Measurements from ENCODE around the gene NADK2.
"Not testable (repeated sequence)": the region's sequence is repeated elsewhere in the genome, so short reads cannot be mapped to it uniquely, and the experiment has no call there.

NADK2 gene

DNA sequence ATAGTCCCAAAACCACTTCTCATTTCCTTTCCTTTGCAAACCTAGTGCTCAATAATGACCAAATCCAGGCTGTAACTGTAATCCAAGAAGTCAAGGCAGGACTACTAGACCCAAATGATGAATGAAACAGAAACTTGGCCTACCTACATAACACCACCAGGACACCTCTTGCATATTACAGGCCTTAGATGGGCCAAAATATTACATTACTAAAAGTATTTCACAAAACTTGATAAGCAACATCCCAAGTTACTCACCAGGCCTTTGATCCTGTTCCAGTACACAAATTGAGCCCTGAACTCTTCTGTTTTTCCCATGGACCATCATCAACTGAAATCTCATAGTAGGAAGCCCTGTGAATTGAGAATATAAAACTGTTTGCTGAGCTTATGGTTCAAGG lies 34.8 kb downstream of the NADK2 start:
- no peak for ATAC-seq
- no peak for DNase-seq

DNA sequence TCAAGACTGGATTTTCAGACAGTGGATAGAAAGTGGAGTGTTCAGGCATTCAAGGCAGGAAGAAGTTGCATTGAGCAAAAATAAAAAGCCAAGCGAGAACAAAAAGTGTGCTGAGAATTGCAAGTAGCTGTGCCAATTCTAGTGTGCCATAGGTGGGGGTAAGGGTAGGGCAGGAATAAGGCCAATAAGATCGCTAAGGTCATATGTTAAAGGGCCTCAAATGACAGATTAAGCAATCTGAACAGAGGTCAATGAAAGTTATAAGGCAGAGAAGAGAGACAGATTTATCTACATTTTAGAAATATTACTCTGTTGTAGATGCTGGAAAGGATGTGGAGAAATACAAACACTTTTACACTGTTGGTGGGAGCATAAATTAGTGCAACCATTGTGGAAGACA lies 36.4 kb downstream of the NADK2 start:
- no peak for DNase-seq
- ATAC-seq: no peak

DNA sequence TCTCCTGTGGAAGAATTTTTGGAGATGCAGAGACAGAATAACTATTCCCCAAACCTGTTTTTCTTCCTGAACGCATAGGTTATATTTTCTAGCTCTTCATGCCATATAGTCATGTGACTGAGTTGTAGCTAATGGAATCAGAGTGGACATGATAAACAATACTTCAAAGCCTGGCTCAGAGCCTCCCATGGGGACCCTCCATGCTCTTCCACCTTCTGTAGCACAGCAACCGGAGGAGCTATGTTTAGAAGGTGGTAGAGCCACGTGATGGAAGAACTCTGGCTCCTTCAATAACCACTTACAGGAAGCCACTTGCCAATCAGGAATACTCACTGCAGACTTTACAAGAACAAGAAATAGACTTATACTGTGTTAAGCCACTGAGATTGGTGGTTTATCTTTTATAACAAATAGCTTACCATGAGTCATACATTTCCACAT lies 39.2 kb downstream of the NADK2 start:
- ATAC-seq: no peak
- DNase-seq: no peak

DNA sequence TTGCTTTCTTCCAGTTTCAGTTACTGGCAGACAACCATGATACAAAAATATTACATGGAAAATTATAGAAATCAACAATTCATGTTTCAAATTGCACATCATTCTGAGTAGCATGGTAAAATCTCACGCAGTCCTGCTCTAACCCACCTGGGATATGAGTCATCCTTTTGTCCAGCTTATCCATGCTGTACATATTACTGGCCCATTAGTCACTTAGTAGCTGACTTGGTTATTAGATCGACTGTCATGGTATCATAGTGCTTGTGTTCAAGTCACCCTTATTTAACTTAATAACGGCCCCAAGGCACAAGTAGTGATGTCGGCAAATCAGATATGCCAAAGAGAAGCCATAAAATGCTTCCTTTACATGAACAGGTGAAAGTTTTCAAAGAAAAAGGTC lies 41.2 kb downstream of the NADK2 start:
- ATAC-seq (no peak), DNase-seq (no peak)

DNA sequence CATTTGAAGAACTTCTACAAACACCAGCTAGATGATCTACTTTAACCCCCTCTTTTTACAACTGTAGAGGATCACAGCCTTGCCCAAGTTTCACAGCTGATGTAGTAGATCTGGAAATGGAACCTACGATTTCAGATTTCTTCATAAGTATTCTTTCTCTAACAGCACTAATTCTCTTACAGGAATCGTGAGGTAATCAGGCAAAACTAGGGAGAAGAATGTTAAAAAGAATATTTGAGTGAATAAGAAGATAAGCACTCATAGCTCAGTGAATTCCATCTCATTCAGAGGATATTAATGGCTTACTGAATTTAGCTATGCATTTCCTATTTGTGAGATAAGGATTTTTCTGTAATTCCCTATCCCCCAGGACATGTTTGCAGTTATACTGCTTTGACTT lies 42.1 kb downstream of the NADK2 start:
- DNase-seq (no peak), ATAC-seq (no peak)

DNA sequence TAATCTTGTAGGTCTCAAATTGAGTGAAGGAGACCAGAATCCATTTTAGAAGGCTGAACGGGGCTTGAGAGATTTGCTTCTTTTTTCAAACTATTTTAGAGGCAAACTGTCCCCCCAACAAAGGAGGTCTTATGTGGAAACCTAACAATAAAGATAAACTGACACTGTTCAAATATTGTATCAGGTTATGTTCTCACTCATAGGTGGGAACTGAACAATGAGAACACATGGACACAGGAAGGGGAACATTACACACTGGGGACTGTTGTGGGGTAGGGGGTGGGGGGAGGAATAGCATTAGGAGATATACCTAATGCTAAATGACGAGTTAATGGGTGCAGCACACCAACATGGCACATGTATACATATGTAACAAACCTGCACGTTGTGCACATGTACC lies 42.9 kb downstream of the NADK2 start:
- not testable (repeated sequence) for ATAC-seq, DNase-seq

DNA sequence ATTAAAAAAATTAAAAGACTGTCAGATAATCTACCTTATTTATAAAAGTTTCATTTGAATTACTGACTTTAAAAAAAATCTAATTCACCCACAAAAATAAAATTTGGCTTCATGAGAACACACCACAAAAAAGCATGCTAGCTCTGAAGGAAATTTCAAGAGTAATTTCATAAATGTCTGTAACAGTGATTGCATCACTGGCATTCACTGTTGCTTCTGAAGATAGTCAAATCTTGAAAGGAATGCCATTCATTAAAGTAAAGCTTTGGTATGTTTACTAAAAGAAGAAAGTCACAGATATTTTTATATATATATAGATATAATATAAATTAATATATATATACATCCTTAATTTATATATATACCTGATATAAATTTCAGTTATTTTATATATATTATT lies 43.4 kb downstream of the NADK2 start:
- no peak for ATAC-seq
- DNase-seq: no peak

DNA sequence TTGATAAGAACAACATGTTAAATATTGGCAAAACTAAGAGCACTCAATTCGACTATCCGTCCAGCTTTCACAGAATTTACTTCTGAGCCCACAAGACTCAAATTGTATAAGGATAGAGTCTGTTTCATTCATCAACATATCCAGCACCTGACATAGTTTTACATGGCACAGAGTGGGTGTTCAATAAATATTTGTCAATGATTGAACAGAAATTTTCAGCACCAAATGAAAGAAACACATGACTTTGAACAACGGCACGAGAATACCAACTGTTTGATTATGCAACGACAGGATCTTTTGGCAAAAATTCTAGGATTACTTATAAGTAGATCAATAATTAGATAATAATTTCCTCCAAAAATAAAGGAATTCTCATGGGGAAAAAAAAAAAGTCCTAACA lies 48.0 kb downstream of the NADK2 start:
- ATAC-seq (no peak), DNase-seq (no peak)

DNA sequence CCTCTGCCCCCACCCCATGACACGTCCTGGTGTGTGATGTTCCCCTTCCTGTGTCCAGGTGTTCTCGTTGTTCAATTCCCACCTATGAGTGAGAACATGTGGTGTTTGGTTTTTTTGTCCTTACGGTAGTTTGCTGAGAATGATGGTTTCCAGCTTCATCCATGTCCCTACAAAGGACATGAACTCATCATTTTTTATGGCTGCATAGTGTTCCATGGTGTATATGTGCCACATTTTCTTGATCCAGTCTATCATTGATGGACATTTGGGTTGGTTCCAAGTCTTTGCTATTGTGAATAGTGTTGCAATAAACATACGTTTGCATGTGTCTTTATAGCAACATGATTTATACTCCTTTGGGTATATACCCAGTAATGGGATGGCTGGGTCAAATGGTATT lies 57.3 kb downstream of the NADK2 start:
- ATAC-seq, DNase-seq: not testable (repeated sequence)

DNA sequence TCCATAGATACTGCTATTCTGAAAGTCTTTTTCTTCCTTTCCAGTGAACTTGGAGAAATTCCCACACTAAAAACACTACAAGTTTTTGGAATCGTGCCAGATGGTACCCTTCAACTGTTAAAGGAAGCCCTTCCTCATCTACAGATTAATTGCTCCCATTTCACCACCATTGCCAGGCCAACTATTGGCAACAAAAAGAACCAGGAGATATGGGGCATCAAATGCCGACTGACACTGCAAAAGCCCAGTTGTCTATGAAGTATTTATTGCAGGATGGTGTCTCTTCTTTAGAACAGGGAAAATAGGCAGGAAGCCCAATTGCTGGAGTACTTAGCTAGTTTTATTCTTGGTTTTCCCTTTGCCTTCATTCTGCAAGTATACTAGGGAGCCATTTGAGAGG lies 60.0 kb downstream of the NADK2 start:
- ATAC-seq (no peak), DNase-seq (no peak)

DNA sequence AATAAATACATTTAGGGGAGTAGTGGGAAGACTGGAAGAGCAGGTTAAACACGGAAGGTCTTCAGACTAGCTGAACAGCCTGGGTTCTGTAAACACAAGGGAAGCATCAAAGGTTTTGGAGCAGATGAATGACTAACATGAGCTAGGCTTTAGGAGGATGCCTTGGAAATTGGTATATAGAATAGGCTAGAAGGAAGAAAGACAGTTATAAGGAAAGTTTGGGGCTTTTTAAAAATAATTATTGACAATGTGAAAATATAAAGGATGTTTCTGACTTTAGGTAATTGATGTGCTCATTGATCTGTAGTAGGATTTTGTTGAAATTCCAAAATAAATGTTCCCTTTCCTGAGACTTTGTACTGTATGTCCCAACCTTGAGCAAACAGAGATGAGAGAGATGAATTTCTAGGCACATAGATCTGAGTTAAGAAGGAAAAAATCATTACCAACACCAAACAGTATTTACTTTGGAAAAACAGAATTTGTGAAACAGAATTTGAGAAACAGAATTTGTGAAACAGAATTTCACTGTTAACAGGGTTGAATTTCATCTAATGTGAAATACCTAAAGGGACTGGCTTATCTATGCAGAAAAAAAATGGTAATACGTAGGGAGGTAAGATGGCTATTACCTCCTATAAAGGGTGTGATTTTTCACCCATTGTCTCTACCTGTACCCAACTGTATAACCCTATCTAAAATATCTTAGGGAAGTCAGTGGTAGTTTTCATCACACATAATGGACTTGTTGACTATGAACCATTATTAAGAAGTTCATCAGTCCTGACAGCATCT lies 61.0 kb downstream of the NADK2 start:
- DNase-seq (no peak), ATAC-seq (no peak)

DNA sequence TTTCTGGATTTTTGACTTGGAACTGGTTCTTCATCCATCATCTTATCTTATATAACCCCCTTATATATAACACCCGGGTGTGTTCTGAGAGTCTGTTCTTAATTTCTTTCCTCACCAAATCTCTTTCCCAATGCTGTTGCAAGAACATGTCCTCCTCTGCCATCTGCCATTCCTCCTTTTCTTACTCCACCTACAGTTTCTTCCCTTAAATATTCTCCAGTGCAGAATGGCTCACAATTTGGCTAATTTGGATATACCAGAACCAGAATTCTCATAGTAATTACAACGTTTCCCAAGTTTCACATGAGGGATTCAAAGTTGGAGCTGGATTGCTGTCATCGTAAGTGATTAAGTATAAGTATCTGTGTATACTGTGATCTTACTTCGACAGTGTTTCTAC lies 61.8 kb downstream of the NADK2 start:
- ATAC-seq (no peak), DNase-seq (no peak)

DNA sequence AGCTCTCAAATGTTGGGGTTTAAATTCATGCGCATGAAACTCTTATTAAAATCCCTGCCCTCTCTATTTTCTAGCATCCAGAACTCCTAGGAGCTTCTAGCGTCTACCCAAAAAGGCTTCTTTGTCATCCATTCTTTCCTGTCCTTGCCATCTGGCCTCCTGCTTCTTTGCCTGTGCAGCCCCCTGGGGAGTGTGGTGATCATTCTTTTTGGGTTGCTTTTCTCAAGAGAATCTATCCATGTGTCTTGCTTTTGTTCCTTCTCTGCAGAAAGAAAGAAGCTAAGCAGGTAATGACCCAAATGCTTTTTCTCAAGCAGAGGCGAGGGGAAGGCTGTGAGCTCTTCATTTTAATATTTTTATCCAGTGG lies 63.2 kb downstream of the NADK2 start:
- ATAC-seq (no peak), DNase-seq (no peak)

DNA sequence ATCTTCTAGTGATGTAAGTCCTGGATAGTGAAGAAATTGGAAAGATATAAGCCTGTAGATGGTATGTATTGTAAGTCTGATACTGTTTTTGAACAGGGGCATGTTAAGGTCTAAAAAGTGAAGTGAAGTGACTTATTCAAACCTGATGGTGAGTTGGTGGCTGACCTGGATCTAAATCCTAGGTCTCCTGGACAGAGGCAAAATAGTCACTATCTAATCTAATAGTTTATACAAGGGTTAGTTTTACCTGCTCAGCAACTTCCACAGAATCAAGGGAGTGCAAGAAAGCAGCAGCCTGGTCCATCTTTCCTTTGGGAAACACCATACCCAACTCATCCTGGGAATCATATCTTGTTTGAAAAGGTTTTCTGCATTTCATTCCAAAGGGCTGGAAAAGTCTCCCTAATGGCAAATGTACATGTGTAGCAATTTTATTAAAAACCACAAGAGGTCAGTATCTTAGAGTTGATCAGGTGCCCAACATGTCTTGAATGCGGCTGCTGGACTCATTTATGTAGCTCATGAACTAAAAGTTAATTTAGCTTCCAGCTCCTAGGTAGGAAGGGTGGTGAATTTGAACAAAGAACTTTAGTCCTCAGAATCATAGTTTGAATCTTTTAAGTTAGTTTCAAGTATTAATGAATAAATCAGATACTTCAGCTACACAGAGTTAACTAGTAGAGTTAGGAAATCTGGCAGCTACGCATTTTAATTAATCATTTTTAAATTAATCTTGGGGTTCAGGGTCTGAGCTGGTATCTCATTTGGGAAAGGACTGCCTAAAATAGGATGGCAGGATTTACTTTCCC lies 63.8 kb downstream of the NADK2 start:
- DNase-seq: no peak
- ATAC-seq: no peak

DNA sequence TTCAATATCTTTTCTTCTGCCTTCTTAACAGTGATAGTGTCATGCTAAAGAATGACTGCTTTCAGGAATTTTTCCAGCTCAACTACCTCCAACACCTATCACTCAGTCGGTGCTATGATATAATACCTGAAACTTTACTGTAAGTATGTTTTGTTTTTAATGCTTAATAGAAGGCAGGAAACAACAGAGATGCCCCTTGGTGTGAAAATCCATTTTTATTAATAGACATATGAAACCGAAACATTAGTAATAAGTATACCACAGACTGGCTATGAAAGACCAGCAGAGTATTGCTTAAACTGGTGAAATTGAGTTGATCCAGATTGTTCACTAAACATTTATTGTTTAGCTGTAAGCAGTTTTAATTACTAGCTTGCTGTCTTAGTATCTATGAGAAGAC lies 64.6 kb downstream of the NADK2 start:
- no peak for ATAC-seq
- DNase-seq: no peak

DNA sequence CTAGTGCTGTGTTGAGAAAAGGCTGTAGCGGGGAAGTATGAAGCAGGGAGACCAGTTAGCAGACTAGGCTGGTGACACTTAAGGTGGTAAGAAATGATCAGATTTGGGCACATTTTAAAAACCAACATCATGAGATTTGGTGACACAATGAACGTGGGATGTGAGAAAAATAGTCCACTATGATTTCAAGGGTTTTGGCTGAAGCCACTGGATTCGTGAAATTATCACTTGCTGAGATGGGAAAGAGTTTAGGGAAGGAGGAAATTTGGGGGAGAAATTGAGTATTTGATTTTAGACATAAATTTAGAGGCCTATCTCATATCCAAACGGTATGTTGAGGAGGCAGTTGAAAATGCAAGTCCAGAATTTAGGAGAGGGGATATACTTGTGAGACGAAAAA lies 66.7 kb downstream of the NADK2 start:
- DNase-seq (no peak), ATAC-seq (no peak)

DNA sequence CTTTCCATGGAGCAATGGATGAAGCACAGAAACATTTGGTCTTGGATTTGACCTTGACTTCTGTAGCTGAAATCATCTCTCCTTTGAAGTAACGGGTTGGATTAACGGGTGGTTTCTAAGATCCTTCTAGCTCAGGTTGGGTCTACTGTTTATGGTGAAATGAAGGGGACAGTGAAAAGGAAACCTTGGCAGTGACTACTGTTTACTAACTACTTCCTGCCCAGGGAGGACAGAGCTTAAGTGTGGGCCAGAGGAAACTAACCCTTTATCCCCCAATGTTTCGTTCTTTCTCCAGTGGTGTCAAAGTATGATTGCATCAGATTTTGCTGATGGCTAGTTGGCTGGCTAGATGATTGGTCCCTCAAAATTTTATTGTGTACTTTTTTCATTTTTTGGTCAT lies 67.6 kb downstream of the NADK2 start:
- no peak for ATAC-seq

DNA sequence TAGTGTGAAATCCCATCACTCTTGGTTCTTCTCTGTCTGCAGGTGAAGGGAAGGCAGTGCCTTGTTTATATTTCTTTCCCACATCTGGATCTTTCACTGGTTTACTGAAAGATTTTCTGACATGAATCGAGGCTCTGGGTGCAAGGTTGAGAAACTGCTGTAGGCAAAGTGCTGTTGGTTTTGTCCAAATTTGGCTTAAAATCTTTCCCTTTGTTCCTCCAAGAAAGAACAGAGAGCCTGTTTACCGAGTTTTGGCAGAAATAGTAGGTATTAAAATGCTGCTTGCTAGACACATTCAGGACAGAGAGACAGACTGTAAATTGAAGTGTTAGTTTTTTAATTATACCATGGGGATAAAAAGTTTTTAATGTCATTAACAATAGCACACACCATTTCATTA lies 68.3 kb downstream of the NADK2 start:
- ATAC-seq: no peak
- no peak for DNase-seq

More for the DNA sequence above, 67.6 kb downstream of the NADK2 start:
- no peak for DNase-seq

DNA sequence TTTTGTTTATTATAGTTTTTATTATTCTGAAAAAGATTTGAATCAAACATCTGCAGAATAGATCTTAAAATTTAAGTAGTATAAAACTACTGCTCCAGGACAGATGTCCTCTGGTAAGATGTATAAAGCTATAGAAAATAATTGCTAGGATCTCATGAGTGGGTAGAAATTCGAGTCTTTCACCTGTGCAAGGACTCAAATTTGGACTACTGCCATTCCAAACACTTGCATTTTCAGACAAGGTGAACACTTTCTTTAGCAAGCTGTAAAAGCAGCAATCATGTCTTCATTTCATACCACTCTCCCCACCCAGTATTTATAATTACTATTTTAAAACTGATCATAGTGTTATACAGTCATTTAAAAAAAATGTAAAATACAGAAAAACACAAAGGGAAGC lies 69.1 kb downstream of the NADK2 start:
- ATAC-seq (no peak), DNase-seq (no peak)

DNA sequence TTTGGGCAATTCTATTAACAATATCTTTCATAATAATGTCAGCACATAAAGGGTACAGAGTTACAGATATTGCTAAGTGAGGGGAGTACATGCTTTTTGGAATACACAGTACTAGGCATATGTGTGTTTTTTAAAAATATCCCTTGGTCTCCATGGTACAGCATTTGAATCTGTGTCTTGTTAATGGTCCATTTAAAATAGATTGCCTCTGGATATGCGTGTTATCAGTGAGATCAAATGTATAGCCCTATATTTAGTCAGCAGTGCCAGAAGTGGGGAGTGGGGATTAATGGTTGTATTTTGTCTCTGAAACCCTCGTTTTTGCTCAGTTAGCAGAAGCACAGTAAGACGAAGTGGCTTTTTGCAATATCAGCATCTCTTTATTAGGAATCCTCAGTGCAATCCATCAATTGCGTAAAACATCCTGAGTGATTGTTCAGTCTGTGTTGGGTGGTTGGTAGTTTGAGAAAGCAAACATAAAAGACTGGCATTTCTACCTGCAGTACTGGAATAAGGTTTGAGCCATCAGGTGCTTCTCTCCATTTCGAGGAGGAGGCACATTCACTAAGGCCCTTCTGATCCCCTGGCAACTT lies 70.8 kb downstream of the NADK2 start:
- DNase-seq (no peak), ATAC-seq (no peak)

DNA sequence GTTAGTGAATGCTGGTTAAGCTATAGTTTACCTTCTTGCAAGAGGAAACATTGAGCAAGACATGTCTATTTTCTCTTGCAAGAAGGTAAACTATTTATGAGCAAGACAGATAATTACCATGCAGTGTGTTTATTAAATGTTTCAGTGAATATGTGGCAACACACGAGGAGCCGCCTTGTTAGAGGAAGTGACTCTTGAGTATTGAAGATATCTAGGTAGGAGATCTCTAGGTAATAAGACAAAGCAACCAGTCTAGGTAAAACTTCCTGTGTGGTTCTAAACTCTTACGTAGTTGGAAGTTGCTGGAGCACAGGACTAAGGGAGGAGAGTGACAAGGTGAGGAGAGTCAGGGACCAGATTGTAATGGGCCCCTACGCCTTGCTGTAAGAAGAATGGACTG lies 73.0 kb downstream of the NADK2 start:
- DNase-seq (no peak), ATAC-seq (no peak)

DNA sequence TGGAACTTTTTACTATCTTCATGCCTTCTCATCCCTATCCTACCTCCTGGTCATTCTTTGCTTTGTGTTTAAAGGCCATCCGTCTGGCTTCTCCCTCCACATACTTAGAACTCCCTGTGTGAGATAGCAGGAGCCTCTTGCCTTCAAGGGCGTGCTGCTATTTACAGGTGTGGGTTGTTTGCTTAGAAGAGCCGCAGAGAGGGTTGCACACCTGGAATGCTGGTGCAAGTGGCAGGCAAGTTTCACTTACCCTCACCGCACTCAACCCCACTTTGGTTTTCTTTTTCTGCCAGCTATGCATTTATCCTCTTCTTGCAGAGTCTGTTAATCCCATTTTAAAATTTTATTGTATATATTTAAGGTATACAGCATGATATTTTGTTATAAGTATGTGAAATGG lies 77.3 kb downstream of the NADK2 start:
- ATAC-seq: no peak
- no peak for DNase-seq

DNA sequence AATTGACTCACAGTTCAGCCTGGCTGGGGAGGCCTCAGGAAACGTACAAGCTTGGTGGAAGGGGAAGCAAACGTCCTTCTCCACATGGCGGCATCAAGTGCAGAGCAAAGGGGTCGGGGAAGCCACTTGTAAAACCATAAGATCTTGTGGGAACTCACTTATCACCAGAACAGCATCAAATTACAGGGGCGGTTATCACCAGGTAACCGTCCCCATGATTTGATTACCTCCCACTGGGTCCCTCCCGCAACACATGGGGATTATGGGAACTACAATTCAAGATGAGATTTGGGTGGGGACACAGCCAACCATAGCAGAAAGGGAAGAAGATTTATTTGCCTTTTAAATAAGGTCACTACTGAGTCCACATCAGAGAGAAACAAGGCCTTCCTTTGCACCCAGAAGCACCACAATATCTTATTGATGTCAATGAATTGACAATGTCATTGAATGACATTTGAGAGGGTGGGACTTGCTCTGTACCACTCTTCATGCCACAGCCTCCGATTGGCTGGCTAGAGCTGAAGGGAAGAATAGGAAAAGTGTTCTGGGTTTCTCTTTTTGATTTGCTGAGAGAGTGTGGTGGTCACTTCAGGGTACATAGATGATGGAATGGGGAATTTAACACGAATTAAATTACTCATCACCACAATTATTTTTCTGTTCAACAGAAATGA lies 78.8 kb downstream of the NADK2 start:
- DNase-seq: no peak
- no peak for ATAC-seq
